HepG2 (cell line): ENCODE results near the gene CCDC6. TPM values are rescaled to one million over a fixed set of nuclear protein-coding genes. Genes with fewer than 3 reads are reported as not detected.

ENCODE experiments used
- ATAC-seq: fragments of 200-7000 bp; cut with Tn5 transposase; 3 replicates; pipeline ENCODE4 v1.9.1; 2020; ENCODE audit warnings: mild to moderate bottlenecking, moderate library complexity
- BruUV-seq: library from RNA; stranded (reverse); fragments of 400-500 nt; replicated peaks from 2 replicates; lab custom pipeline; 2021; lab: Mats Ljungman, UMichigan
- CTCF ChIA-PET: fragments of 300-600 bp; formaldehyde crosslinking; extraction: SDS; loops from one replicate; lab custom pipeline; 2021; ENCODE audit warnings: low total read pairs, inconsistent platforms, low intra/inter-chr PET ratio; lab: Yijun Ruan, JAX
- POLR2A ChIA-PET: fragments of 350-600 bp; sonication (Branson Sonifier 250); formaldehyde crosslinking; loops from one replicate; lab custom pipeline; 2020; ENCODE audit warnings: antibody characterized with exemption, inconsistent platforms; lab: Yijun Ruan, JAX
- DNase-seq: peaks from one replicate; pipeline ENCODE4 v3.0.0-alpha.2; 2015; ENCODE audit warnings: low spot score
- FAIRE-seq: peaks from 3 replicates; lab custom pipeline; 2011; peaks lifted over from hg19 to GRCh38; lab: Jason Lieb, UNC
- H2AFZ ChIP-seq: one replicate; pipeline ENCODE4 v1.6.1; 2011; ENCODE audit warnings: low read length, inconsistent platforms
- H3K27ac ChIP-seq: fragments of 300-600 bp; 3 replicates; pipeline ENCODE4 v1.8.0; 2011; ENCODE audit warnings: mixed run types, mild to moderate bottlenecking, mixed read lengths, low read length, inconsistent platforms; ENCODE audit not compliant: insufficient read depth; ENCODE audit errors: extremely low read length
- H3K27me3 ChIP-seq, 2 experiments: fragments of 200-600 bp in 1 of 2; 2 replicates in 1 of 2; 3 replicates in 1 of 2; pipeline versions ENCODE4 v1.6.0 to v1.8.0; 2011; ENCODE audit warnings: low read length in 2 of 2, mild to moderate bottlenecking in 2 of 2, moderate library complexity in 2 of 2, inconsistent platforms in 1 of 2; ENCODE audit not compliant: insufficient read depth in 2 of 2, control insufficient read depth in 1 of 2
- H3K36me3 ChIP-seq, 2 experiments: fragments of 200-600 bp in 1 of 2; replicated peaks in 1 of 2; 2 replicates in 1 of 2; 3 replicates in 1 of 2; pipeline versions ENCODE4 v1.5.1 to v1.8.0; 2011; ENCODE audit warnings: low read length in 2 of 2, inconsistent platforms in 1 of 2; ENCODE audit not compliant: insufficient read depth in 2 of 2, control insufficient read depth in 1 of 2
- H3K4me1 ChIP-seq: 2 replicates; pipeline ENCODE4 v1.5.1; 2012; ENCODE audit warnings: low read length, inconsistent platforms; ENCODE audit not compliant: insufficient read depth
- H3K4me2 ChIP-seq: 2 replicates; pipeline ENCODE4 v1.6.0; 2011; ENCODE audit warnings: low read depth, low read length, inconsistent platforms
- H3K4me3 ChIP-seq, 3 experiments: fragments of 200-600 bp in 1 of 3; sonication (generic), shearing (Covaris generic) in 1 of 3; replicated peaks in 1 of 3; 2 replicates each; pipeline ENCODE4 v1.5.1; 2011 to 2016; ENCODE audit warnings: low read length in 3 of 3, inconsistent platforms in 2 of 3, low read depth in 2 of 3, mild to moderate bottlenecking in 2 of 3, control low read depth in 1 of 3, mixed read lengths in 1 of 3; ENCODE audit not compliant: insufficient read depth in 1 of 3
- H3K79me2 ChIP-seq: one replicate; pipeline ENCODE4 v1.6.1; 2011; ENCODE audit warnings: low read length, inconsistent platforms; ENCODE audit not compliant: insufficient read depth
- H3K9ac ChIP-seq: 2 replicates; pipeline ENCODE4 v1.6.0; 2011; ENCODE audit warnings: mild to moderate bottlenecking, low read depth, low read length, inconsistent platforms; ENCODE audit not compliant: insufficient read depth
- H3K9me3 ChIP-seq: 2 replicates; pipeline ENCODE4 v1.5.1; 2012; ENCODE audit warnings: mild to moderate bottlenecking, low read length
- H4K20me1 ChIP-seq: 2 replicates; pipeline ENCODE4 v1.6.0; 2011; ENCODE audit warnings: inconsistent platforms, mild to moderate bottlenecking, low read length, moderate library complexity; ENCODE audit not compliant: insufficient read depth
- GPBP1L1 ChIP-seq: sonication (generic); formaldehyde crosslinking; IDR thresholded peaks from 2 replicates; pipeline ENCODE4 v1.5.0; 2020; ENCODE audit warnings: mild to moderate bottlenecking, missing genetic modification reagents
- KMT2B ChIP-seq: IDR thresholded peaks from 2 replicates; pipeline ENCODE4 v1.6.1; 2016; ENCODE audit warnings: missing genetic modification reagents, missing compliant biosample characterization
- NFIB ChIP-seq: sonication (generic); formaldehyde crosslinking; IDR thresholded peaks from 2 replicates; pipeline ENCODE4 v1.9.0; 2021; ENCODE audit warnings: missing genetic modification reagents, mild to moderate bottlenecking, borderline replicate concordance
- PCBP2 ChIP-seq: fragments of 200-400 bp; formaldehyde crosslinking; optimal IDR thresholded peaks from 2 replicates; pipeline ENCODE3; 2018; ENCODE audit warnings: low read length, low read depth; ENCODE audit not compliant: poor library complexity, severe bottlenecking
- POLR2A ChIP-seq, 2 experiments: IDR thresholded peaks; 2 replicates each; pipeline ENCODE4 v1.6.1; 2011; ENCODE audit warnings: low read depth in 2 of 2, low read length in 2 of 2, mild to moderate bottlenecking in 1 of 2, moderate library complexity in 1 of 2; ENCODE audit not compliant: insufficient read depth in 1 of 2
- RAD21 ChIP-seq: fragments of 450-650 bp; formaldehyde crosslinking; IDR thresholded peaks from 2 replicates; pipeline ENCODE4 v1.5.0; 2020; ENCODE audit warnings: mild to moderate bottlenecking
- RCOR2 ChIP-seq: IDR thresholded peaks from 2 replicates; pipeline ENCODE4 v1.6.1; 2016; ENCODE audit warnings: missing biosample characterization, missing genetic modification reagents
- XRCC5 ChIP-seq: fragments of 200-400 bp; formaldehyde crosslinking; optimal IDR thresholded peaks from 2 replicates; pipeline ENCODE3; 2017; ENCODE audit warnings: mild to moderate bottlenecking, low read length
- ZFP41 ChIP-seq: sonication (generic); formaldehyde crosslinking; IDR thresholded peaks from 2 replicates; pipeline ENCODE4 v1.4.0; 2020; ENCODE audit warnings: mild to moderate bottlenecking, missing genetic modification reagents, borderline replicate concordance
- ZNF12 ChIP-seq: sonication (generic); formaldehyde crosslinking; IDR thresholded peaks from 2 replicates; pipeline ENCODE4 v1.5.0; 2020; ENCODE audit warnings: missing genetic modification reagents
- ZNF138 ChIP-seq: sonication (generic); formaldehyde crosslinking; IDR thresholded peaks from 2 replicates; pipeline ENCODE4 v1.5.0; 2020; ENCODE audit warnings: mild to moderate bottlenecking, low read depth, missing genetic modification reagents
- ZNF292 ChIP-seq: sonication (generic); formaldehyde crosslinking; IDR thresholded peaks from 2 replicates; pipeline ENCODE4 v1.8.1; 2022; ENCODE audit warnings: mild to moderate bottlenecking, low read depth, missing genetic modification reagents, borderline replicate concordance
- ZNF34 ChIP-seq: sonication (generic); formaldehyde crosslinking; IDR thresholded peaks from 2 replicates; pipeline ENCODE4 v1.4.0; 2020; ENCODE audit warnings: mild to moderate bottlenecking, missing genetic modification reagents, borderline replicate concordance
- ZNF460 ChIP-seq: sonication (generic); formaldehyde crosslinking; IDR thresholded peaks from 2 replicates; pipeline ENCODE4 v1.5.1; 2020; ENCODE audit warnings: missing genetic modification reagents, mild to moderate bottlenecking, borderline replicate concordance
- WGBS: methylation state at CpG from one replicate; pipeline ENCODE4 v1.1.6; 2017; ENCODE audit warnings: low lambda C conversion rate; 5-methylcytosine and 5-hydroxymethylcytosine counted together
- in situ Hi-C: cut with HindIII; loops from 2 replicates; pipeline ENCODE4 v1.10.0; 2017; ENCODE audit warnings: low pct_unique_long_range_greater_than_20kb; ENCODE audit not compliant: extremely low pct_ligation_motif_present
- intact Hi-C: fragments of 100-400 bp; cut with micrococcal nuclease; formaldehyde crosslinking; loops from one replicate; pipeline ENCODE4 v1.10.0; 2022; ENCODE audit not compliant: unreplicated experiment
- polyA plus RNA-seq, 8 experiments: library from polyadenylated mRNA; depleted of rRNA in 3 of 8; stranded (reverse) in 7 of 8; unstranded in 1 of 8; fragments of >200 nt; fragmentation: Illumina TruSeq in 4 of 8; extraction: Trizol in 4 of 8; gene quantifications; 2 replicates each; pipeline versions ENCODE4 v1.2.1 to v1.2.3, GENCODE V29; 2011 to 2016; ENCODE audit warnings: low read depth in 4 of 8, missing spikeins in 1 of 8, mixed read lengths in 1 of 8; ENCODE audit not compliant: insufficient read depth in 1 of 8
- total RNA-seq, 5 experiments: library from RNA; depleted of rRNA; stranded (reverse); fragments of >200 nt; fragmentation: Illumina TruSeq; extraction: Trizol; gene quantifications; 2 replicates each; pipeline ENCODE4 v1.2.3, GENCODE V29; 2016; ENCODE audit warnings: low read depth in 1 of 5

Gene CCDC6
- total and polyA plus RNA-seq, 2 of the 13 experiments (the other 11 are each of a cell fraction or from before 2014, with no cell fraction given): 17.9 to 18.3 TPM

GRCh38 chr10:59847888-59848287, 58.5 kb downstream of the CCDC6 start:
- DNase-seq: no peak
- in situ Hi-C loops: no loop called here
- Histone ChIP-seq H3K4me1 (no peaks in the 10 kb centered on the region), H4K20me1 (no peaks in the 10 kb centered on the region), H3K36me3 (peaks cover 9 to 31% of the 10 kb centered on the region in 2 experiments; a peak in 4 of 5 replicates), H2AFZ (no peak overlapping the region), H3K4me3 (no peak overlapping the region), H3K4me2 (no peak overlapping the region), H3K9ac (no peak overlapping the region), H3K79me2 (no peaks in the 10 kb centered on the region), H3K9me3 (no peaks in the 10 kb centered on the region), H3K27me3 (no peaks in the 10 kb centered on the region), H3K27ac (no peak overlapping the region)
- no peak for TF ChIP-seq ZNF138 (CRISPR knock-in tag)
- no peak for TF ChIP-seq ZNF34 (CRISPR knock-in tag)
- no peak for TF ChIP-seq XRCC5
- no peak for TF ChIP-seq PCBP2
- no peak for TF ChIP-seq RCOR2
- ATAC-seq: no peak
- FAIRE-seq: no peak
- no TSS peak for BruUV-seq
- WGBS: 98% methylated on average over 7 of the region's 7 CpGs
- intact Hi-C loops: no loop called here
- ChIA-PET POLR2A (no interaction called here), CTCF (no interaction called here)

- Histone ChIP-seq H4K20me1 (no peaks in the 10 kb centered on the region), H3K4me3 (no peak overlapping the region), H3K4me1 (no peaks in the 10 kb centered on the region), H3K27ac (no peak overlapping the region), H3K9ac (no peak overlapping the region), H3K27me3 (no peaks in the 10 kb centered on the region), H3K79me2 (no peaks in the 10 kb centered on the region), H3K36me3 (peaks cover 9 to 31% of the 10 kb centered on the region in 2 experiments; a peak in 4 of 5 replicates), H3K4me2 (no peak overlapping the region), H3K9me3 (no peaks in the 10 kb centered on the region), H2AFZ (no peak overlapping the region)
- intact Hi-C loops (no loop called here), in situ Hi-C loops (no loop called here)
- WGBS: 100% methylated on average over 2 of the region's 2 CpGs
- CTCF ChIA-PET: no interaction called here
- POLR2A ChIA-PET: no interaction called here
- DNase-seq: no peak
- FAIRE-seq: no peak
- no TSS peak for BruUV-seq
- ATAC-seq: no peak
- TF ChIP-seq KMT2B (CRISPR knock-in tag) (no peak), POLR2A (IDR thresholded peaks at IDR 0.05; ENCODE audit: insufficient read depth in 1 of 2, low read depth in 2 of 2, low read length in 2 of 2) (no peak), RAD21 (CRISPR knock-in tag) (no peak), ZNF292 (CRISPR knock-in tag) (no peak), ZNF460 (CRISPR knock-in tag) (no peak), ZFP41 (CRISPR knock-in tag) (no peak), NFIB (CRISPR knock-in tag) (no peak), ZNF12 (no peak), GPBP1L1 (CRISPR knock-in tag) (no peak)
Measured at GRCh38 chr10:59847326-59847725, 59.0 kb downstream of the CCDC6 start.
